Endodermal cell (in vitro differentiated cells): ENCODE data around the gene TSHZ3. TPM values are rescaled to one million over a fixed set of nuclear protein-coding genes. Genes with fewer than 3 reads are reported as not detected.

Experiments used
- DNase-seq: peaks from one replicate; pipeline ENCODE4 v3.0.0-alpha.2; 2017
- H3K27ac ChIP-seq: 2 replicates; pipeline ENCODE4 v1.5.1; 2013; ENCODE audit warnings: mild to moderate bottlenecking, low read depth, low read length, moderate library complexity
- H3K27me3 ChIP-seq: 2 replicates; pipeline ENCODE4 v1.6.1; 2013; ENCODE audit warnings: mild to moderate bottlenecking, low read length, moderate library complexity; ENCODE audit not compliant: insufficient read depth, control insufficient read depth, poor library complexity, severe bottlenecking
- H3K36me3 ChIP-seq: 2 replicates; pipeline ENCODE4 v1.7.0; 2013; ENCODE audit warnings: mild to moderate bottlenecking, low read length, moderate library complexity; ENCODE audit not compliant: control insufficient read depth, insufficient read depth
- H3K4me1 ChIP-seq: one replicate; pipeline ENCODE4 v1.7.0; 2013; ENCODE audit warnings: low read length; ENCODE audit not compliant: control insufficient read depth, insufficient read depth
- H3K4me3 ChIP-seq: 2 replicates; pipeline ENCODE4 v1.5.1; 2013; ENCODE audit warnings: mild to moderate bottlenecking, low read length, moderate library complexity
- H3K9ac ChIP-seq: 2 replicates; pipeline ENCODE4 v1.6.1; 2013; ENCODE audit warnings: mild to moderate bottlenecking, low read length, moderate library complexity; ENCODE audit not compliant: poor library complexity, severe bottlenecking; ENCODE audit errors: extremely low read depth
- H3K9me3 ChIP-seq: 2 replicates; pipeline ENCODE4 v1.6.1; 2013; ENCODE audit warnings: mild to moderate bottlenecking, low read length, moderate library complexity; ENCODE audit not compliant: control insufficient read depth
- H3K27ac Mint-ChIP-seq: 2 replicates; pipeline ENCODE4 v1.8.0; 2020; ENCODE audit warnings: mixed read lengths
- H3K27me3 Mint-ChIP-seq: 2 replicates; pipeline ENCODE4 v1.8.0; 2021; ENCODE audit warnings: mild to moderate bottlenecking, mixed read lengths; ENCODE audit not compliant: insufficient read depth
- H3K36me3 Mint-ChIP-seq: 2 replicates; pipeline ENCODE4 v1.8.0; 2020; ENCODE audit warnings: low read depth, mixed read lengths
- H3K4me1 Mint-ChIP-seq: 2 replicates; pipeline ENCODE4 v1.8.0; 2020; ENCODE audit warnings: mixed read lengths
- H3K4me3 Mint-ChIP-seq: 2 replicates; pipeline ENCODE4 v1.8.0; 2020; ENCODE audit warnings: mild to moderate bottlenecking, moderate library complexity, mixed read lengths
- H3K9me3 Mint-ChIP-seq: 2 replicates; pipeline ENCODE4 v1.8.0; 2020; ENCODE audit warnings: mild to moderate bottlenecking, mixed read lengths
- WGBS, 2 experiments: methylation state at CpG; one replicate each; pipeline versions ENCODE4 v1.1.5 to v1.1.7; 2013; ENCODE audit warnings: missing lambda C conversion rate in 2 of 2, mixed read lengths in 1 of 2; ENCODE audit not compliant: insufficient coverage in 1 of 2, insufficient read length in 1 of 2; 5-methylcytosine and 5-hydroxymethylcytosine counted together
- total RNA-seq, 2 donors: library from RNA; stranded (reverse); fragmentation: NEBNext Ultra II Directional in 1 of 2; extraction: Animal tissue kit (Norgen Biotek cat#: 25700) in 1 of 2; gene quantifications; 2 replicates in 1 of 2; 3 replicates in 1 of 2; pipeline ENCODE4 v1.2.1, GENCODE V29; 2021
- TF ChIP-seq, protein P1 (sequence below): fragments of 200-600 bp; sonication (generic); conservative IDR thresholded peaks from 2 replicates; pipeline ENCODE4 v1.5.0; 2021; ENCODE audit warnings: antibody characterized with exemption, mild to moderate bottlenecking

TSHZ3 gene
- total RNA-seq, 2 donors from 2014 or later, result 0.84 to 2.1 TPM

DNA sequence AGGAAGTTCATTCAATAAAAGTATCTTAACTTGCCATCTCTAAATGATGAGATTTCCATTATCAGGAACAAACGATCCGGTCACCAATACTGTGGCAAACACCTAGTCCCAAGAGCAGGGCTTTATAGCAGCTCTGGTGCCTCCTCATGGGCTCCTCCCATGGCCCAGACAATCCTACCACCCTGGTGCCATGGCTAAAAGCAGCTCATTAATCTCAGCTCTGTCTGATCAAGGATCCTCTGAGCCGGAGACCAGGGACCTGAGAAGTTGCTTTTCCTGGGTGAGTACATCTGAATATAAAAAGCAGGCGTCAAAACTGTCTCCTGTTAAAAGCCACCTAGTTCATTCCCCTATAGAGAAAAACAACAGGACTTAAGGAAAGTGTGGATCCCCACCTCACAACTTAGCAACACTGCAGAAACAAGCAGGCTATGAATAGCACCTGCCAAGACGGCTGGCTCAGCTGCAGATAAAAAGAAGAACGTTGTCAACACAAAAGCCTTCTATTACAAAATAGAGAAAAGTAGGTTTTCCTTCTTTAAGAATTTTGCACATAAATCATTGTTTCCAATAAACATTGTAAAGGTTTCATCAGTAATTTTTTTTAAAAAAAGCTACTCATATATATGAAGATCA, 30.3 kb downstream of the TSHZ3 start:
- Mint-ChIP-seq H3K27me3 (peaks cover 8% of the 10 kb centered on the region), H3K27ac (peak overlapping the region; percentile 59), H3K36me3 (no peaks in the 10 kb centered on the region), H3K4me1 (peaks cover 44% of the 10 kb centered on the region), H3K9me3 (no peaks in the 10 kb centered on the region), H3K4me3 (peak overlapping the region; percentile 14)
- Histone ChIP-seq H3K4me3 (no peak overlapping the region), H3K27me3 (no peaks in the 10 kb centered on the region), H3K9me3 (no peaks in the 10 kb centered on the region), H3K4me1 (peaks cover 20% of the 10 kb centered on the region), H3K36me3 (no peaks in the 10 kb centered on the region), H3K27ac (no peak overlapping the region), H3K9ac (peak overlapping the region; percentile 17)
- TF ChIP-seq, protein P1, sequence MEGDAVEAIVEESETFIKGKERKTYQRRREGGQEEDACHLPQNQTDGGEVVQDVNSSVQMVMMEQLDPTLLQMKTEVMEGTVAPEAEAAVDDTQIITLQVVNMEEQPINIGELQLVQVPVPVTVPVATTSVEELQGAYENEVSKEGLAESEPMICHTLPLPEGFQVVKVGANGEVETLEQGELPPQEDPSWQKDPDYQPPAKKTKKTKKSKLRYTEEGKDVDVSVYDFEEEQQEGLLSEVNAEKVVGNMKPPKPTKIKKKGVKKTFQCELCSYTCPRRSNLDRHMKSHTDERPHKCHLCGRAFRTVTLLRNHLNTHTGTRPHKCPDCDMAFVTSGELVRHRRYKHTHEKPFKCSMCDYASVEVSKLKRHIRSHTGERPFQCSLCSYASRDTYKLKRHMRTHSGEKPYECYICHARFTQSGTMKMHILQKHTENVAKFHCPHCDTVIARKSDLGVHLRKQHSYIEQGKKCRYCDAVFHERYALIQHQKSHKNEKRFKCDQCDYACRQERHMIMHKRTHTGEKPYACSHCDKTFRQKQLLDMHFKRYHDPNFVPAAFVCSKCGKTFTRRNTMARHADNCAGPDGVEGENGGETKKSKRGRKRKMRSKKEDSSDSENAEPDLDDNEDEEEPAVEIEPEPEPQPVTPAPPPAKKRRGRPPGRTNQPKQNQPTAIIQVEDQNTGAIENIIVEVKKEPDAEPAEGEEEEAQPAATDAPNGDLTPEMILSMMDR, result no peak
- peak; percentile 66 for DNase-seq
- WGBS, 2 experiments, result 35 to 67% methylated on average over 3 to 6 of the region's 6 CpGs

DNA sequence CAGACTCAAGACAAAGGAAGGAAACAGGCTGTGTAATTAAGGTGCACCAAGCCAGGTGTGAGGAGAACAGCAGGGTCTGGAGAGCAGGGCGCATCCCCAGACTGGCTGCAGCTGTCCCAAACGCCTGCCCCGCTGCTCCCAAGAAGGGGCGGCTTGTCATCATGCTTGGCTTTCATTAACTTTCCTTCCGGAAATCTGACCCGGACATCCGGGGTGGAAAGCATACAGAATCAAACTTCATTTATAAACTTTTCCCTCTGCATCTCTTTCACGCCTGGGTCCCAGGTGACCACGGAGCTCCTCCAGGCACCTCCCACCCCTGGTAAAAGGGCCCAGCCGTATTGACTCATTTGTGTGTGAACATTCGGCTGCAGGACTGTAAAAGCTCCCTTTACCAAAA, 31.7 kb downstream of the TSHZ3 start:
- Histone ChIP-seq H3K9ac (no peak overlapping the region), H3K36me3 (no peaks in the 10 kb centered on the region), H3K27me3 (no peaks in the 10 kb centered on the region), H3K4me1 (peaks cover 20% of the 10 kb centered on the region), H3K9me3 (no peaks in the 10 kb centered on the region), H3K27ac (no peak overlapping the region), H3K4me3 (no peak overlapping the region)
- peaks cover 19% of the 10 kb centered on the region for H3K27me3 Mint-ChIP-seq
- peaks cover 49% of the 10 kb centered on the region for H3K4me1 Mint-ChIP-seq
- 88% methylated on average over 7 to 11 of the region's 11 CpGs for WGBS, 2 experiments
- H3K9me3 Mint-ChIP-seq, result no peaks in the 10 kb centered on the region
- TF ChIP-seq, protein P1, result no peak
- no peaks in the 10 kb centered on the region for H3K36me3 Mint-ChIP-seq
- peak; percentile 62 for DNase-seq
- H3K27ac Mint-ChIP-seq, result no peak overlapping the region
- H3K4me3 Mint-ChIP-seq, result no peak overlapping the region

DNA sequence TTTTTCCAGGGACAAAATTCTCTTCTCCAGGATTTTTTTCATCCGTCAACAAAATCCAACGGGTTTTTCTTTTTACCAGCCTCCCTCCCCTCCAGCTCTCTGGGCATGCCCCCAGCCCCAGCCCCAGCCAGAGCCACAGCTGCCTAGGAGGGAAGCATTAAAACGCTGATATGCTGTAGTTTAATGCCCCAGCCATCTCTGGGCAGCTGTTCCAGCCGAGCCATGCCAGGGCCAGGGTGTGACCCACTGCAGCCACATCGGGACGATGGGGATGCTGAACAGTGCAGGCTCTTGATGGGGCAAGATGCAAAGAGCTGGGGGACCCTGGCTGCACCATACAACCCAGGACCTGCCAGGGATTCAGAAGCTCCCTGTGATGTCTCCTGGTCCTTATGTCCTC, 32.1 kb downstream of the TSHZ3 start:
- H3K9ac ChIP-seq, result no peak overlapping the region
- no peaks in the 10 kb centered on the region for H3K36me3 Mint-ChIP-seq
- WGBS, 2 experiments, result 87 to 95% methylated on average over 3 to 6 of the region's 6 CpGs
- no peaks in the 10 kb centered on the region for H3K27me3 ChIP-seq
- H3K36me3 ChIP-seq, result no peaks in the 10 kb centered on the region
- peaks cover 20% of the 10 kb centered on the region for H3K4me1 ChIP-seq
- no peaks in the 10 kb centered on the region for H3K9me3 ChIP-seq
- H3K9me3 Mint-ChIP-seq, result no peaks in the 10 kb centered on the region
- peak overlapping the region; percentile 2 for H3K27ac ChIP-seq
- H3K4me3 Mint-ChIP-seq, result no peak overlapping the region
- peak; percentile 38 for DNase-seq
- peaks cover 51% of the 10 kb centered on the region for H3K4me1 Mint-ChIP-seq
- TF ChIP-seq, protein P1, result no peak
- H3K27ac Mint-ChIP-seq, result no peak overlapping the region
- peaks cover 22% of the 10 kb centered on the region for H3K27me3 Mint-ChIP-seq
- no peak overlapping the region for H3K4me3 ChIP-seq
